K562 (cell line): ENCODE measurements around the gene GALNT7. TPM values are rescaled to one million over a fixed set of nuclear protein-coding genes. Genes with fewer than 3 reads are reported as not detected.

Experiments
- ATF1 ChIP-seq, 2 experiments: fragments of 450-650 bp in 1 of 2; IDR thresholded peaks; 2 replicates each; pipeline ENCODE4 v1.6.1; 2016; ENCODE audit warnings: missing compliant biosample characterization in 1 of 2, missing genetic modification characterization in 1 of 2
- BDP1 ChIP-seq: IDR thresholded peaks from 3 replicates; pipeline ENCODE4 v1.6.1; 2011; ENCODE audit not compliant: insufficient read length, insufficient read depth
- CCAR2 ChIP-seq: fragments of 200-400 bp; formaldehyde crosslinking; IDR thresholded peaks from 2 replicates; pipeline ENCODE4 v1.6.1; 2017; ENCODE audit warnings: mild to moderate bottlenecking, low read depth, low read length
- CCNT2 ChIP-seq: IDR thresholded peaks from 2 replicates; pipeline ENCODE4 v1.6.1; 2011; ENCODE audit warnings: borderline replicate concordance, low read depth, mild to moderate bottlenecking, moderate library complexity, mixed read lengths, low read length; ENCODE audit not compliant: insufficient read length; ENCODE audit errors: extremely low read depth
- DIDO1 ChIP-seq: fragments of 450-650 bp; IDR thresholded peaks from 2 replicates; pipeline ENCODE4 v1.6.1; 2016; ENCODE audit warnings: low read depth, missing biosample characterization, missing genetic modification characterization
- DNMT1 ChIP-seq: fragments of 450-650 bp; IDR thresholded peaks from 2 replicates; pipeline ENCODE4 v1.6.1; 2016; ENCODE audit warnings: antibody characterized with exemption, mild to moderate bottlenecking
- ESRRB ChIP-seq: fragments of 250-450 bp; sonication (Bioruptor Pico); IDR thresholded peaks from 2 replicates; pipeline ENCODE4 v1.5.0; 2020; ENCODE audit warnings: mild to moderate bottlenecking, moderate library complexity, borderline replicate concordance
- GABPB2 ChIP-seq: fragments of 250-450 bp; sonication (Bioruptor Pico); conservative IDR thresholded peaks from 2 replicates; pipeline ENCODE4 v1.5.1; 2021; ENCODE audit warnings: mild to moderate bottlenecking
- KHSRP ChIP-seq: fragments of 450-650 bp; IDR thresholded peaks from 2 replicates; pipeline ENCODE4 v1.6.1; 2017
- NCOA1 ChIP-seq: fragments of 450-650 bp; IDR thresholded peaks from 2 replicates; pipeline ENCODE4 v1.6.1; 2016; ENCODE audit warnings: low read depth
- NONO ChIP-seq, 2 experiments: fragments of 200-400 bp in 1 of 2; fragments of 450-650 bp in 1 of 2; formaldehyde crosslinking in 1 of 2; IDR thresholded peaks; 2 replicates each; pipeline ENCODE4 v1.6.1; 2017; ENCODE audit warnings: low read depth in 2 of 2, mild to moderate bottlenecking in 2 of 2, moderate library complexity in 2 of 2, low read length in 1 of 2
- SIN3A ChIP-seq, 2 experiments: fragments of 150-350 bp in 1 of 2; IDR thresholded peaks; 2 replicates each; pipeline ENCODE4 v1.6.1; 2011 to 2016; ENCODE audit warnings: borderline replicate concordance in 2 of 2, low read depth in 2 of 2, low read length in 2 of 2, mild to moderate bottlenecking in 2 of 2, moderate library complexity in 2 of 2; ENCODE audit not compliant: control insufficient read depth in 1 of 2
- SMAD1 ChIP-seq: fragments of 150-350 bp; IDR thresholded peaks from 2 replicates; pipeline ENCODE4 v1.6.1; 2014; ENCODE audit warnings: low read length, low read depth; ENCODE audit not compliant: partially characterized antibody
- SP2 ChIP-seq: IDR thresholded peaks from 2 replicates; pipeline ENCODE4 v1.6.1; 2011; ENCODE audit warnings: mild to moderate bottlenecking, low read depth, low read length, moderate library complexity; ENCODE audit not compliant: poor library complexity, severe bottlenecking; ENCODE audit errors: extremely low read depth
- ZNF146 ChIP-seq: IDR thresholded peaks from one replicate; pipeline ENCODE4 v1.6.1; 2018; ENCODE audit warnings: missing compliant biosample characterization; ENCODE audit not compliant: unreplicated experiment
- ZNF589 ChIP-seq: fragments of 200-800 bp; sonication (Bioruptor generic); IDR thresholded peaks from 2 replicates; pipeline ENCODE4 v1.6.1; 2016; ENCODE audit warnings: low read depth, missing genetic modification characterization, missing compliant biosample characterization
- ZNF780A ChIP-seq: fragments of 250-450 bp; sonication (Bioruptor Pico); IDR thresholded peaks from 2 replicates; pipeline ENCODE4 v1.5.0; 2021; ENCODE audit warnings: mild to moderate bottlenecking
- ZNF79 ChIP-seq: fragments of 250-450 bp; sonication (Bioruptor Pico); IDR thresholded peaks from 2 replicates; pipeline ENCODE4 v1.4.0; 2020; ENCODE audit warnings: low read depth, mild to moderate bottlenecking, moderate library complexity
- polyA plus RNA-seq, 8 experiments: library from polyadenylated mRNA; depleted of rRNA in 4 of 8; stranded (reverse) in 5 of 8; unstranded in 3 of 8; fragments of >200 nt; fragmentation: Nextera tagmentation in 2 of 8; fragmentation: Illumina TruSeq in 1 of 8; extraction: Ambion mirVana in 2 of 8; extraction: Trizol in 1 of 8; gene quantifications; 2 replicates each; pipeline versions ENCODE4 v1.2.1 to v1.2.3, GENCODE V29; 2011 to 2014; ENCODE audit warnings: inconsistent platforms in 1 of 8, missing spikeins in 1 of 8
- total RNA-seq, 7 experiments: library from RNA; depleted of rRNA in 6 of 7; stranded (reverse); fragments of >200 nt in 6 of 7; fragmentation: Illumina TruSeq in 2 of 7; extraction: Trizol in 2 of 7; gene quantifications; 2 replicates each; pipeline versions ENCODE4 v1.2.1 to v1.2.3, GENCODE V29; 2011 to 2021; ENCODE audit warnings: low replicate concordance in 1 of 7
- TF ChIP-seq, protein P1 (sequence below): fragments of 450-650 bp; IDR thresholded peaks from 2 replicates; pipeline ENCODE4 v1.6.1; 2018; ENCODE audit warnings: mild to moderate bottlenecking, low read depth; ENCODE audit not compliant: partially characterized antibody
- TF ChIP-seq, protein P2 (sequence below): fragments of 200-800 bp; sonication (Bioruptor generic); IDR thresholded peaks from 2 replicates; pipeline ENCODE4 v1.6.1; 2017; ENCODE audit warnings: missing genetic modification characterization, missing compliant biosample characterization
- TF ChIP-seq, protein P3 (sequence below): fragments of 250-450 bp; sonication (Bioruptor Pico); IDR thresholded peaks from 2 replicates; pipeline ENCODE4 v1.4.0; 2020; ENCODE audit warnings: mild to moderate bottlenecking, moderate library complexity

Gene GALNT7
- total and polyA plus RNA-seq, 9 of the 15 experiments (the other 6 are each of a cell fraction or from before 2014, with no cell fraction given) = 16.7 to 38.7 (median 31.1) TPM

DNA sequence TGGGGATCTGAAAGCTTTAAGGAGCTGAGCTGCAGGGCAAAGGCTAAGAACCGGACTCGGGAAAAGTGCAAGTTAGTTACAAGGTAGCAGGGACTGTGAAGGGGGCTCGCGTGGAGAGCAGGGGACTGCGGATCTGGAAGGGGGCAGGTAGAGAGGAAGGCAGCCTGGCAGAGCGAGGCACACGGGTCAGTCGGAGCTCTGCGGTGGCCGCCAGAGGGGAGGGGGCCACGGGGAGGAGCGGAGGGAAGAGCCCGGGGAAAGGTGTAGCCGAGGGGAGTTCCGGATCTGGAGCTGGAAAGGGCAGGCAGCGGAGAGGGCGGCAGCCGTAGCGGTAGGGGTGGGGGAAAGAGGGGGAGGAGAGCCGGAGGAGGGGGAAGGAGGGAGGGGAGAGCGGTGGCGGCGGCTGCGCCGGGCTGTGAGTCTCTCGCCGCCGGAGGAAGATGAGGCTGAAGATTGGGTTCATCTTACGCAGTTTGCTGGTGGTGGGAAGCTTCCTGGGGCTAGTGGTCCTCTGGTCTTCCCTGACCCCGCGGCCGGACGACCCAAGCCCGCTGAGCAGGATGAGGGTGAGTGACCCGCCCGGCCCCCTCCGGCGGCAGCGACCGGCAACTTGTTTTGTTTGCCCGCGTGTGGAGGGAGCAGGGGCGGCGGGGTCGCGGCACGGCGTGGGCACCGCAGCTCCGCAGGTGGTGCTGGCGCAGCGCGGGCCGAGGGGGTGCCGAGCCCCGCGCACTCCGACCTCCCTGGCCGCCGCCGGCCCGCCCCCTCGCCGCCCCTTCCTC lies at the start of gene GALNT7 (continued):
- no peak for TF ChIP-seq ZNF589 (CRISPR knock-in tag)
- no peak for TF ChIP-seq BDP1
- TF ChIP-seq ATF1 (CRISPR knock-in tag; IDR thresholded peaks at IDR 0.05) = no peak
- 0 out of 2 replicates have a peak, but pooled peaks have one; percentile 10 for TF ChIP-seq ATF1 (tag; IDR thresholded peaks at IDR 0.05)
- TF ChIP-seq, protein P1, sequence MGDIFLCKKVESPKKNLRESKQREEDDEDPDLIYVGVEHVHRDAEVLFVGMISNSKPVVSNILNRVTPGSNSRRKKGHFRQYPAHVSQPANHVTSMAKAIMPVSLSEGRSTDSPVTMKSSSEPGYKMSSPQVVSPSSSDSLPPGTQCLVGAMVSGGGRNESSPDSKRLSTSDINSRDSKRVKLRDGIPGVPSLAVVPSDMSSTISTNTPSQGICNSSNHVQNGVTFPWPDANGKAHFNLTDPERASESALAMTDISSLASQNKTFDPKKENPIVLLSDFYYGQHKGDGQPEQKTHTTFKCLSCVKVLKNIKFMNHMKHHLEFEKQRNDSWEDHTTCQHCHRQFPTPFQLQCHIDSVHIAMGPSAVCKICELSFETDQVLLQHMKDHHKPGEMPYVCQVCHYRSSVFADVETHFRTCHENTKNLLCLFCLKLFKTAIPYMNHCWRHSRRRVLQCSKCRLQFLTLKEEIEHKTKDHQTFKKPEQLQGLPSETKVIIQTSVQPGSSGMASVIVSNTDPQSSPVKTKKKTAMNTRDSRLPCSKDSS = no peak
- no peak for TF ChIP-seq NONO (IDR thresholded peaks at IDR 0.05; ENCODE audit: low read depth in 2 of 2, low read length in 1 of 2)
- TF ChIP-seq SIN3A (IDR thresholded peaks at IDR 0.05; ENCODE audit: borderline replicate concordance in 2 of 2, control insufficient read depth in 1 of 2, low read depth in 2 of 2, low read length in 2 of 2) = 0 out of 4 replicates have a peak, but pooled peaks of 1 of the 2 experiments have one; percentile 48
- TF ChIP-seq NCOA1 = no peak
- no peak for TF ChIP-seq ZNF79 (CRISPR knock-in tag)
- TF ChIP-seq CCAR2 = no peak
- no peak for TF ChIP-seq GABPB2 (CRISPR knock-in tag)
- no peak for TF ChIP-seq DIDO1 (tag)
- 0 out of 2 replicates have a peak, but pooled peaks have one; percentile 32 for TF ChIP-seq DNMT1
- TF ChIP-seq, protein P2, sequence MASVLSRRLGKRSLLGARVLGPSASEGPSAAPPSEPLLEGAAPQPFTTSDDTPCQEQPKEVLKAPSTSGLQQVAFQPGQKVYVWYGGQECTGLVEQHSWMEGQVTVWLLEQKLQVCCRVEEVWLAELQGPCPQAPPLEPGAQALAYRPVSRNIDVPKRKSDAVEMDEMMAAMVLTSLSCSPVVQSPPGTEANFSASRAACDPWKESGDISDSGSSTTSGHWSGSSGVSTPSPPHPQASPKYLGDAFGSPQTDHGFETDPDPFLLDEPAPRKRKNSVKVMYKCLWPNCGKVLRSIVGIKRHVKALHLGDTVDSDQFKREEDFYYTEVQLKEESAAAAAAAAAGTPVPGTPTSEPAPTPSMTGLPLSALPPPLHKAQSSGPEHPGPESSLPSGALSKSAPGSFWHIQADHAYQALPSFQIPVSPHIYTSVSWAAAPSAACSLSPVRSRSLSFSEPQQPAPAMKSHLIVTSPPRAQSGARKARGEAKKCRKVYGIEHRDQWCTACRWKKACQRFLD (CRISPR knock-in tag) = peak; percentile 69; the same call in 1 of the 2 replicates
- TF ChIP-seq SP2 = no peak
- no peak for TF ChIP-seq ZNF146
- TF ChIP-seq ESRRB (CRISPR knock-in tag) = no peak
- TF ChIP-seq ZNF780A (CRISPR knock-in tag) = no peak
- peak; percentile 34 for TF ChIP-seq CCNT2
- no peak for TF ChIP-seq KHSRP
- TF ChIP-seq SMAD1 = no peak
- TF ChIP-seq, protein P3, sequence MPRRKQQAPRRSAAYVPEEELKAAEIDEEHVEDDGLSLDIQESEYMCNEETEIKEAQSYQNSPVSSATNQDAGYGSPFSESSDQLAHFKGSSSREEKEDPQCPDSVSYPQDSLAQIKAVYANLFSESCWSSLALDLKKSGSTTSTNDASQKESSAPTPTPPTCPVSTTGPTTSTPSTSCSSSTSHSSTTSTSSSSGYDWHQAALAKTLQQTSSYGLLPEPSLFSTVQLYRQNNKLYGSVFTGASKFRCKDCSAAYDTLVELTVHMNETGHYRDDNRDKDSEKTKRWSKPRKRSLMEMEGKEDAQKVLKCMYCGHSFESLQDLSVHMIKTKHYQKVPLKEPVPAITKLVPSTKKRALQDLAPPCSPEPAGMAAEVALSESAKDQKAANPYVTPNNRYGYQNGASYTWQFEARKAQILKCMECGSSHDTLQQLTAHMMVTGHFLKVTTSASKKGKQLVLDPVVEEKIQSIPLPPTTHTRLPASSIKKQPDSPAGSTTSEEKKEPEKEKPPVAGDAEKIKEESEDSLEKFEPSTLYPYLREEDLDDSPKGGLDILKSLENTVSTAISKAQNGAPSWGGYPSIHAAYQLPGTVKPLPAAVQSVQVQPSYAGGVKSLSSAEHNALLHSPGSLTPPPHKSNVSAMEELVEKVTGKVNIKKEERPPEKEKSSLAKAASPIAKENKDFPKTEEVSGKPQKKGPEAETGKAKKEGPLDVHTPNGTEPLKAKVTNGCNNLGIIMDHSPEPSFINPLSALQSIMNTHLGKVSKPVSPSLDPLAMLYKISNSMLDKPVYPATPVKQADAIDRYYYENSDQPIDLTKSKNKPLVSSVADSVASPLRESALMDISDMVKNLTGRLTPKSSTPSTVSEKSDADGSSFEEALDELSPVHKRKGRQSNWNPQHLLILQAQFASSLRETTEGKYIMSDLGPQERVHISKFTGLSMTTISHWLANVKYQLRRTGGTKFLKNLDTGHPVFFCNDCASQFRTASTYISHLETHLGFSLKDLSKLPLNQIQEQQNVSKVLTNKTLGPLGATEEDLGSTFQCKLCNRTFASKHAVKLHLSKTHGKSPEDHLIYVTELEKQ (CRISPR knock-in tag) = no peak
